HUDEP-2 (cell line): ENCODE data around the gene ARMC2.
"Not testable (repeated sequence)": the region's sequence is repeated elsewhere in the genome, so short reads cannot be mapped to it uniquely, and the experiment has no call there.

Source experiments
- DNase-seq, 76 experiments: peaks; one replicate each; lab custom pipeline; 2025; ENCODE audit not compliant: unreplicated experiment in 76 of 76; lab: John Stamatoyannopoulos, UW

The ARMC2 gene

DNA sequence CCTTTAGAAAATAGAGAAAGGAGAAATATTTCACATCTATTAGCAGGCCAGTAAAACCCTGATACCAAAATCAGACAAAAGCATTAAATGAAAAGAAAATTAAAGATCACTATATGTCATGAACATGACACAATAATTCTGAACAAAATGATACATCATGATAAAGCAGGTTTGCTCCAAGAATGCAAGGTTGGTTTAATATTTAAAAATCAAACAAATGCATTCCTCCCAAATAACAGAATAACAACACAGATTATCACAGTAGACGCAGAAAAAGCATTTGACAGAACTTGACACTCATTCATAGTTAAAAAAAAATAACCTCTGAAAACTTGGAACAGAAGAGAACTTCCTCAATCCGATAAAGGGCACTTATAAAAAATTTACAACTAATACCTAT, 22.9 kb upstream of the ARMC2 start:
- DNase-seq = no peak

GRCh38 chr6:108831104-108831503, 17.1 kb upstream of the ARMC2 start:
- DNase-seq = no peak

- DNase-seq = no peak
Measured at GRCh38 chr6:108832738-108833137, 15.5 kb upstream of the ARMC2 start.

GRCh38 chr6:108835218-108835850, 12.9 kb upstream of the ARMC2 start:
- peak in 74 of 76 experiments; percentile 27 to 89 (median 78) for DNase-seq

GRCh38 chr6:108836061-108836460, 12.2 kb upstream of the ARMC2 start:
- no peak for DNase-seq

GRCh38 chr6:108837236-108837971, 10.8 kb upstream of the ARMC2 start:
- DNase-seq = no peak

- no peak for DNase-seq
Measured at GRCh38 chr6:108838101-108838717, 10.0 kb upstream of the ARMC2 start.

DNA sequence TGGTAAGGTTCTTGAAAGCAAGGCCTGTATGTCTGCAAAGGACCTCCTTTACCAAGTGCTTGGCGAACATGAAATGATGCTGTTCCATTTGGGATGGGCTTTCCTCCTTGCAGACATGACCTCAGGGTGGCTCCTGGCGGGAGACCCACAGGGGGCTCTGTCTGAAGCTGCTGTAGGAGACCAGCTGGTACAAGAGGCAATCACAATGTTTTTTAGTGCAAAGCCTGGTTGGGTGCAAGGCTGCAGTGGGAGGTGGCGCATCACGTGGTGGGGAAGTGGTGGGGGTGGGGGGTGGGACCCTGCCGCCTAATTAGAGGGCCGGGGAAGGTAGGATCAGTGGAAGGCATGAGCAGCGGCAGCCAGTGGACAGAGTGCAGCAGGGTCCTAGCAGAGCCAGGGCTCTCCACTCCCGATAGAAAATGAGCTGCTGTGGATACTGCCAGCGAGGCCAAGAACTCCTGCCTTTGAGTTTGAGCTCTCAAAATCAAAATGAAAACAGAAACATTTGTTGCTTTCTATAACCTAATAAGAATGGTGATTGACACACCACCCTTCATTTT, 9.1 kb upstream of the ARMC2 start:
- no peak for DNase-seq

GRCh38 chr6:108840919-108841318, 7.3 kb upstream of the ARMC2 start:
- DNase-seq = no peak

GRCh38 chr6:108841377-108841855, 6.8 kb upstream of the ARMC2 start:
- no peak for DNase-seq

DNA sequence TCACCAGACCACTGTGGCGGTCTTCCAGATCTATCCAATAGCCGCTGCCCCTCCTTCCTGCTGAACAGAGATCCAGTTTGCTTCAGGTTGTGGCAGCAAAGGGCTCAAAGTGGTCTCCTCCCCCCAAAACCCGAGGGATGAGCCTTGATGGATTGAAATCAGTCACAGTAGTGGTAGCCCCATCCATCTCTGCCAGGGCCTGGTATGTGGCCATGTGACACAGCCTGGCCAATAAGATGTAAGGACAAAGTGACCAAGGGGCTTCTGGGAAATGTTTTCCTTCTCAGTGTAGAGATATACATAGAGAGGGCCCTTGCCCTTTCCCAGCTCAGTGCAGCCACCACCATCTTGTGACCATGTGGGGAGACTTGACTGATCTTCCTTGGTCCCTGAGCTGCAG, 4.1 kb upstream of the ARMC2 start:
- no peak for DNase-seq

GRCh38 chr6:108845145-108845544, 3.1 kb upstream of the ARMC2 start:
- DNase-seq = no peak

DNA sequence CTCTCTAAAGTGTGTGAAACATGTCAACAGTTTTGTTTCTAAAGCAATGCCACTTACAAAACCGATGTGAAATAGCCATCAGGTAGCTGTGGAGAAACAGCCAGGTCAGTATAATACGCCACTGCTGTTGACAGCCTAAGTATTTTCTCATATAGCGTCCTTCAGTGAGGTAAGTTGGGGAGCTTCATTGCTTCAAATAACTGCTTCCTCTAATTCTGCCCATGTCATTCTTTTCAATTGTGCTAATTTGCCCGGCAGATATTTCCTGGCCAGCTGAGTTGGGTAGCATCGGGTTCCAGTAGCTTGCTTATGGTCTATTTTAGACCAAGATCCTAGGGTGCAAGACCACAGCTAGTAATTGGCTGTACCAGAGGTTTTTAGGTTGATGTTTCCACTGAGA, 2.1 kb upstream of the ARMC2 start:
- DNase-seq = no peak

GRCh38 chr6:108846628-108847027, 1.6 kb upstream of the ARMC2 start:
- no peak for DNase-seq

GRCh38 chr6:108847738-108848115, 495 bp upstream of the ARMC2 start:
- DNase-seq = no peak

- no peak for DNase-seq
Measured at GRCh38 chr6:108850669-108851465, 2.6 kb downstream of the ARMC2 start.

- DNase-seq = no peak
Measured at GRCh38 chr6:108851756-108852155, 3.5 kb downstream of the ARMC2 start.

- DNase-seq = no peak
Measured at GRCh38 chr6:108853077-108853476, 4.9 kb downstream of the ARMC2 start.

DNA sequence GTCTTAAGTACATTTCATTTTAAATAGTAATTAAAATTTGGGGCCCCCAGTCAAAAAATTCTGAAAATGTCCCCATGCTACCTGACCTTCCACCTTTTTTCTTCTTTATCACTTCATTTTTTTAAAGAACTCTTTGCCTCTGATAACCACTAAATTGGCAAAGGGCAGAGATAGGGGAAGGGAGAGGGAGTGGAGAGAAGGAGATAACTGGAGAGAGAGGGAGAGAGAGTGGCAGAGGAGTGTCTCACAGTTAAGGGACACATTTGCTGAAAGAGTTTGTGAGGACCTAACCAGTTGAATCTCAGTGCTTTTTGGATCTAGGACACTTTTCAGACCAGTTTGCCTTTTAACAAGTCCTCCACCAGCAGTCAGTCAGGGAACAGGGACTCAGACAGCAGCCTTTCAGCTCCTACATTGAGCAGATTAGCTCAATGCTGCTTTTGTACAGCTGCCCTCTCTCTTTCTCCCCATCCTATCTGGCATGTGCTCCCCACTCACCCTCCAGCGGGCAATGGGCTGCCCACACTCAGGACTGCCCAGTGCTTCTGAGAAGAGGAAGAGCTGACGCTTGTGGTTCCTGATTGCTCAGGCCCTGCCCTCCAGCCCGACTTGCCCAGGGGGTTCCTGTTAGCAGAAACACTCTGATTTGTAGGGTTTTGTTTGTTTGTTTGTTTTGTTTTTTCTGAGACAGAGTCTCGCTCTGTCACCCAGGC, 14.4 kb downstream of the ARMC2 start:
- peak in 66 of 76 experiments; percentile 19 to 87 (median 58) for DNase-seq

- DNase-seq = not testable (repeated sequence)
Measured at GRCh38 chr6:108865751-108866286, 17.6 kb downstream of the ARMC2 start.
